GM18951 (cell line): ENCODE results near the gene DRAP1.

Experiments
- POLR2A ChIP-seq: IDR thresholded peaks from 4 replicates; pipeline ENCODE4 v1.6.1; 2011; ENCODE audit warnings: mild to moderate bottlenecking; ENCODE audit not compliant: insufficient read length, insufficient read depth; ENCODE audit errors: extremely low read depth
- in situ Hi-C: fragments of 300-500 bp; cut with MboI; formaldehyde crosslinking; loops from one replicate; pipeline ENCODE4 v1.12.0; 2022; ENCODE audit warnings: low sequenced_read_pairs, mixed read lengths, inconsistent platforms; ENCODE audit not compliant: unreplicated experiment

Gene DRAP1

GRCh38 chr11:65903068-65903481 lies 16.2 kb upstream of the DRAP1 start:
- in situ Hi-C loops = no loop called here
- TF ChIP-seq POLR2A = no peak

- in situ Hi-C loops = no loop called here
- no peak for TF ChIP-seq POLR2A
These were observed 15.5 kb upstream of the DRAP1 start for GRCh38 chr11:65903715-65904114.

GRCh38 chr11:65906602-65907001 lies 12.6 kb upstream of the DRAP1 start:
- in situ Hi-C loops = no loop called here
- TF ChIP-seq POLR2A = no peak

GRCh38 chr11:65907878-65908277 lies 11.3 kb upstream of the DRAP1 start:
- no peak for TF ChIP-seq POLR2A
- in situ Hi-C loops = no loop called here

DNA sequence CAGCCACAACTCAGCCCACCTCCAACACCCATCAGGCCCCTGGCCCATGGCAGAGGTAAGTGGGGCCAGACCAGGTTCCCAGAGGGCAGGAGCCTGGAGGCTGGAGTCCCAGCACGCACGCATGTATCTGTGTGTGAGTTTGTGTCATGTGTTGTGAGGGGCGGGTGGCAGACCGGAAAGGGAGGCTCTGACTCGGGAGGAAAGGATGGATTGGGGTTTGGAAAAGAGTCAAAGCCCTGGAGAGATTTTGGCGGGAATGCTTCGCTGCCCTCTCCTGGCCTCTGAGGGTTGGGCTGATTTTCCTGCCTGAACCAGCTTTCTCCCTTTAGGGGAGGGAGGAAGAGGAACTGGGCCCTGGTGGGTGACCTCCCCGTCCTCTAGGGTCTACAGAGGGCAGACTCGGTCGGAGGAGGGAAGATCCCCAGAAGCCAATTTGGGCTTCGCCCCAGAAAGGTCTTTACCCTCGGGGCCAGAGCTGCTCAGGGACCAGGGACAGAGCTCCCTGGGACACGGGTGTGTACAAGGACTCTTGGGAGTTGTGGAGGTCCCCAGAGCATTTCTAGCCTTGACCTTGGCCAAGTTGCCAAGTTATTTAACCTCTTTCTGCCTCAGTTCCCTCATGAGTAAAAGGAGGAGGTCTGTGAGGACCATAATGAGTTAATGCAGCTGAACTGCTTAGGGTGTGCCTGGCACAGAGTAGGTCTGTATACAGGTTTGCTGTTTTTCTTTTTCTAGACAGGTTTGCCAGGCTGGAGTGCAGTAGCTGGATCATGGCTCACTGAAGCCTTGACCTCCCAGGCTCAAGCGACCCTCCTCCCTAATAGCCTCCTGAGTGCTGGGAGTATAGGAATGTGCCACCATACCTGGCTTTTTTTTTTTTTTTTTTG lies 7.3 kb upstream of the DRAP1 start:
- in situ Hi-C loops = no loop called here

DNA sequence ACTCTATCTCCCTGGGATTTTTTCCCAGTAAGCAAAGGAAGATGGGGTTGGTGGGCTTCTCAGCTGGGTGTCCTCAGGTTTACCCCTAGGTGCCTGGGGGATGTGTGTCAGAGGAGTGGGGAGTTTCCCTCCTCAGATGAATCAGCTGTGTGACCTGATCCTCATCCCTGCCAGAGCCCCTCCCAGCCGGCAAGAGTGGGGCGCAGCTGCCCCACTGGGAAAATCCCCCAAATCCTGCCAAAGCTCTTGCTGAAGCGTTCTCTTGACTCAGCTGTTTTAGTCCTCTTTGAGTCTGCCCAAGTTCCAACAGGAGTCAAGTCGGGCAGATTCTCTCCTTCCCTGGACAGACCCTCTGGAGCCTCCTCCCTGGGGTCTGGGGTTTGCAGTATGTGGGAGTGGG lies 6.4 kb upstream of the DRAP1 start:
- TF ChIP-seq POLR2A = no peak
- in situ Hi-C loops = no loop called here

More for the DNA sequence above, 7.3 kb upstream of the DRAP1 start:
- no peak for TF ChIP-seq POLR2A

GRCh38 chr11:65915101-65915820 lies 4.0 kb upstream of the DRAP1 start:
- in situ Hi-C loops = no loop called here
- no peak for TF ChIP-seq POLR2A

DNA sequence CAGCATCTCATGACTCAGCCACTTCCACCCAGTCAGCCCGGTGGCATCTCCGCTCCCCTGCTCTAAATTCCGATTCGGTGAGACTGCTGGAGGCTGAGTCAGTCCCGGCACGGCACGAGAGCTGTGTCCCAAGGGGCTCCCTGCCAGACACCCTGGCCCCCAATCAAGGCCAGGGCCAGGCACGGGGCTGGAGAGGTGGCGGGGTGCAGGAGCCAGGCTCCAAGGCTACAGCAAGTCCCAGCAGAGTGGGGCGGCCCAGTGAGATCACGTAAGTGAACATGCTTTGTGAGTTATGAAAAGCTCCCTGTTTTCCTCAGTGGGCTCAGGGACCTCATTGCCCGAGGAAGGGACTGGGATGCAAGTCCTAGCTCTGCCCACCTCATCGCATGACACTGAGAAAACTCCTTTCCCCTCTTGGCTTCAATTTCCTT lies 3.4 kb upstream of the DRAP1 start:
- no peak for TF ChIP-seq POLR2A
- in situ Hi-C loops = no loop called here

GRCh38 chr11:65916391-65916790 lies 2.8 kb upstream of the DRAP1 start:
- in situ Hi-C loops = no loop called here
- no peak for TF ChIP-seq POLR2A

DNA sequence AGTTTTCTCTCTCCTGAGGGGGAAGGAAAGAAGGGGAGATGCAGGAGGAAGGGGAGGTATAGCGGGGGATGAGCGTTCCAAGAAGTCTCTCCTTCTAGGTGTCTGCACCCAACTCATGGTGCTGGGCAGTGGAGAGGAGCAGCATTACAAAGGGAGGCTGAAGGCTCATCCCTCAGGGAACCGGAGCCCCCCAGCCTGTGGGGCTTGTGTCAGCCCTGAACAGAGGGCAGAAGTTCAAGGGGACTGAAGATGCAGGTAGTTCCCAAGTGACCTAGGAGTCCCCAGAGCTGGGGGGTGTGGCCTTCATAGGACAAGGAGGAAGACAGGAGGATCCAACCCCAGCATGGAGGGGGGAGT lies 2.2 kb upstream of the DRAP1 start:
- in situ Hi-C loops = no loop called here
- TF ChIP-seq POLR2A = no peak

DNA sequence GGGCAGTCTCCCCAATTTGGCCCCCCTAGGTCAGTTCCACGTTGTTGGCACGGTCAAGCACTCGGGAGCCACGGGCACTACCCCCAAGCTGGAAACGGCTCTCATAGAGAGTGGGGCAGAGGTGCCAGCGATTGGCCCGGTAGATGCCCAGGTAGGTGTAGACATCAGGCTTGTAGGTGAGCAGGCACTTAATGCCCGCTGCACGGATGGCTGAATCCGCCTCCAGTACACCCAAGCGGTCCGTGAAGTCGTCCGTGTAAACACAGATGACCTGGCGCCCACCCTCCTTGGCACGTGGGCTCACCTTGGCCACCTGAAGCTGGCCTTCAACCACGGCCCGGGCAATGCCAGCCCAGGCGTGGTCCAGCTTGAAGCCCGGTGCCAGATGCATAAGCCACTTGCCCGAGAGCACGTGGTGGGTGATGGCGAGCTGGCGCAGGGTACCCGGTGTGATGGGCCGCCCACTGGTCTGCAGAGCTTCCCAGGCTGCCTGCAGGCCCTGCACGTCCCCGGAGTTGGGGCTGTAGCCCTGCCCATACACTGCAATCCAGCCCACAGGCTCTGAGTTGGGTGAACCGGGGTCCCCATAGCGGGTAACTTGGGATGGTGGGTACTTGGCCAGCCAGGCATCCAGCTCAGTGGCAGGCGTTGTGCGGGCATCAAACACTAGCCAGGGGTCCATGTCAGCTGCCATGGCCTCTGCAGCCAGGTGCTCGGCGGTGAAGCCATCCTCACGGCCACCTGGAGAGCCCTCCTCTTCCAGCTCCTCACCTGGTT lies 1.6 kb upstream of the DRAP1 start:
- in situ Hi-C loops = no loop called here
- TF ChIP-seq POLR2A = no peak

- peak; percentile 79 for TF ChIP-seq POLR2A
- in situ Hi-C loops = no loop called here
These were observed 750 bp upstream of the DRAP1 start, which contains the start of gene C11orf68 for GRCh38 chr11:65918211-65919140. C11orf68 (minus strand) TSS chr11:65919062; CDS start chr11:65919031, 31 bp downstream.

DNA sequence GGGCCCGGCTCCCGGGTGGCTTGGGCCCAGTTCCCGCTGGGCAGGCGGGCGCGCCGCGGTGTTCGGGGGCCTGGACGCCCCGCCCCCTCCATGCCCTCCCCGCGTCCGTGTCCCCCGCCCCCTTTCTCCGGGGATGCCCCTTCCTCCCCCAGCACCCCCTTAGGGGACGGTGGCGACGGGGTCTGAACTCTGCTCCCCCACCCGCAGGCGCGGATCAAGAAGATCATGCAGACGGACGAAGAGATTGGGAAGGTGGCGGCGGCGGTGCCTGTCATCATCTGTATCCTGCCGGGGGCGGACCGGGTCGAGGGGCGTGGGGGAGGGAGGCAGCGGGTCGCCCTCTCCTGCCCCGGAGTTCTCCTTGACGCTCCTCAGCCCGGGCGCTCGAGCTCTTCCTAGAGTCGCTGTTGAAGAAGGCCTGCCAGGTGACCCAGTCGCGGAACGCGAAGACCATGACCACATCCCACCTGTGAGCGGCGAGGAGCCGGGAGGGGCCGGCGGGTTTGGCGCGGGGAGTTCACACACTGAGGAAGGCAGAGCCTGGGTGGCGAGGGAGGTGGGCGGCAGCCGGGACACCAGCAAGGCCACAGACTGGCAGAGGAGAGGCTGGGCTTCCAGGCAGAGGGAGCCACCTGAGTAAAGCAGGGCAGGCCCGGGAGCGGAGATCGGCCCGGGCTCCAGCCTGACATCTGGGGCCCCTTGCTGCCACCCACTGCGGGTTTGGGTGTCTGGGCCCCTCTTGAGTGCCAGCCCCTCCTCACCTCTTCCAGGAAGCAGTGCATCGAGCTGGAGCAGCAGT lies 546 bp downstream of the DRAP1 start:
- in situ Hi-C loops = no loop called here
- TF ChIP-seq POLR2A = no peak
